ENCODE results near the gene CRELD2. TPM values are rescaled to one million over a fixed set of nuclear protein-coding genes. Genes with fewer than 3 reads are reported as not detected.

Gene CRELD2
- total RNA-seq, 1 experiment from 2014 or later = 48.3 TPM

DNA sequence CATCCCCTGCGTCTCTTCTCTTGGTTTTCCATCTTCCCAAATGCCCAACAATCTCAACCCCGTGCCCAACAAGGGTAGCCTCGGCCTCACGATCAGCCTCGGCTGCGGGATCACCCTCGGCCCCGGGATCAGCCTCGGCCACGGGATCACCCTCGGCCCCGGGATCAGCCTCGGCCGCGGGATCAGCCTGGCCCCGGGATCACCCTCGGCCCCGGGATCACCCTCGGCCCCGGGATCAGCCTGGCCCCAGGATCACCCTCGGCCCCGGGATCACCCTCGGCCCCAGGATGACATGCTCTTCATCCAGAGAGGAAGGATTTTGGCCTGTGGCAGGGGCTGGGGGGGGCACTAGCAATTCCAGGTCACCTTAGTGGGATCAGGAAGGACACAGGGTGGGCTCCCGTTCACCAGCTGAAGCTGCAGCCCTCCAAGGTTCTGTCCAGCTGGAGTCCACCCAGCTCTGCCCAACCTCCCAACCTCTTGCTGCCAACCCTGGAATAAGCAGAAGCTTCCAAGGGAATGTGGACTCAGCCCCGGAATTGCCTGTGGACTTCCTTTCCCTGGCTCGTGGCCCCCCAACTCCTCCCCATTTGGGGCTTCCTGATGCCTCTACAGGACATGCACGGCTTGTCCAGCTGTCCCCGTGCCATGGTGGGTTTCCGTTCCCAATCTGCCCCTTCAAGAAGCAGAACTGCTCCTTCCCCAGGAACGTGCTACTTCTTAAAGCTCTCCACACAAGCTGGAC, 6.4 kb upstream of the CRELD2 start:
- DNase-seq (ENCODE audit: low spot score) = no peak

DNA sequence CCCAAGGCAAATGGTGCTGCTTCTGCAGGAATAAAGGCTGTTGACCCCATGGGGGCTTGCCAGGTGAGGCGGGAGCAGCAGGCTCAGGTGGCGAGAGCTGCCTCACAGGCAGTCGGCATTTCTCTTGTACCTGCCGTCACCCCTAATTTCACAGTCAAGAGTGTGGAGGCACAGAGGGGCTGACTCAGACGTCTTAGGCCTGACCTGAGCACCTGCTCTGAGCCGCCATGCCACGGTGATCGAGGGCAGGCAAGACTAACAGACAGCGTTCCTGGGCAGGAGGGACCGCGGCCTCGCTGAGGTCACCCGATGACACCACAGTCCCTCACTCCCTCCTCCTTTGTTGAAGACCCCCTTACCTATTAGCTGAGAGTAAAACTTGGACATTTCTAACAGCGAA, 5.4 kb upstream of the CRELD2 start:
- no peak for DNase-seq (ENCODE audit: low spot score)

DNA sequence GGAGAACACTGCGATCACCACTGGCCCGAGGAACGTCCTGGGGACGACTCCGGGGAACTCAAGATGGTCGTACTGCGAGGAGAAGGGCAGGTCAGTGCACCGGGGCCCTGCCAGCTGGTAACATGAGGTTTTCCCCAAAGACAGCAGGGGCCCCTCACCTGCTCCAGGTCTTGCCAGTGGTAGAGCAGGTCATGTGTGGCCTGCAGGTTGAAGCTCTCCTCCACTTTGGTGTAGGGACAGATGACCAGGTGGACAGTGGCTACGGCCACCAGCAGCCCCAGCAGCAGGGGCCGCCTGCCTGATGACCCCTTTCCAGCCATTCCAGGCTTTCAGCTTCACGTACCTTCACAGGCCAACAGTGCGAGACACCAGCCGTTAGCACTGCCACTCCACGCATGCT, 5.0 kb upstream of the CRELD2 start:
- no peak for DNase-seq (ENCODE audit: low spot score)

DNA sequence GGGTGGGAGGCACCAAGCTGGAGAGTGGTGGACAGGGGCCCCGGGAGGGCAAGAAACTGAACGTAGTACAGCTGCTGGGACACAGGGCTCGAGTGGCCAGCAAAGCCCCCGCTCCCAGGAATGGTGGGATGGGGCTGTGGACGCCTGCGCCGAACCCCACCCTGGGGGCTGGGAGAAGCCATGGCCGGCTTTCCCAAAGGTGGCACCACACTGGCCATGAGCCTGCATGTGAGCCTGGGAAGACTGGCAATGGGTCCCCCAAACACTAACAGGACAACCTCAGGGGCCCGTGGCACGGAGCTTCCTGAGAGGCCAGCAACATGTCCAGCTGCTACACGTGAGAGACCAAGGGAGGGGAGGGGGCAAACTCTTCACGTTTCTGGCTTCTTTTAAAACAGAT, 4.2 kb upstream of the CRELD2 start:
- no peak for DNase-seq (ENCODE audit: low spot score)

DNA sequence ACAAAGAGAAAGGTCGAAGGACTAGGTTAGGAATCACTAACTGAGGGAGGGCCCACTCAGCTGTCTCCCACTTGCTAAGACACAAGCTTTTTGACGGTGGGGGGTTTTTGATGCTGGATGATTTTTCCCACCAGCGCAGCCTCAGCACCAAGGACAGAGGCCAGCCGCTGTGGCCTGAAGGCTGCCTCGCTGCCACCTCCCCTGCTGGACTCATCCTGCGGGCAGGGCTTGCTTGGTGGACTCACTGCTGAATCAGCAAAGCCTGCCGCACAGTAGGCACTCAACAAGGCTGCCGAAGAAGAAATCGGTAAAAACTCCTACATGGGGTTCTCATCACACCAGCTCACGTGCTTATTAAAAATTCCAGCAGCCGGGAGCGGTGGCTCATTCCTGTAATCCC, 2.8 kb upstream of the CRELD2 start:
- no peak for DNase-seq (ENCODE audit: low spot score)

DNA sequence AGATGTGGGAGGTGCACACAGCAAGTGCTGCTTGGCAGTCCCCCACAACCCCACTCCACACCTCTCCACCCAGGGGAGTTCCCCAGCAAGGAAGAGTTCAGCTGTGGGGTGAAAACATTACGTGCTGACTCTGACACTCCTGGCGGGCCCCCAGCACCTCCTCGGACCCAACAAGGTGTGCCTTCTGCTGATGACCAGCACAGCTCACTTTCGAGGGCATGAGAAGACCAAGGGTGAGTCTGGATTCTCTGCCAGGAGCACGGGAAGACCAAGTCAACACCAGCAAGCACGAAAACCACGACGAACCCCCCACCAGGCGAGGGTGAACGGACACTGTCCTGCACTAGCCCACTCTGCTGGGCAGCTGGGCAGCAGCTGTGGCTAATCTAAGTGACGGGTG, 1.6 kb upstream of the CRELD2 start:
- DNase-seq (ENCODE audit: low spot score) = no peak

DNA sequence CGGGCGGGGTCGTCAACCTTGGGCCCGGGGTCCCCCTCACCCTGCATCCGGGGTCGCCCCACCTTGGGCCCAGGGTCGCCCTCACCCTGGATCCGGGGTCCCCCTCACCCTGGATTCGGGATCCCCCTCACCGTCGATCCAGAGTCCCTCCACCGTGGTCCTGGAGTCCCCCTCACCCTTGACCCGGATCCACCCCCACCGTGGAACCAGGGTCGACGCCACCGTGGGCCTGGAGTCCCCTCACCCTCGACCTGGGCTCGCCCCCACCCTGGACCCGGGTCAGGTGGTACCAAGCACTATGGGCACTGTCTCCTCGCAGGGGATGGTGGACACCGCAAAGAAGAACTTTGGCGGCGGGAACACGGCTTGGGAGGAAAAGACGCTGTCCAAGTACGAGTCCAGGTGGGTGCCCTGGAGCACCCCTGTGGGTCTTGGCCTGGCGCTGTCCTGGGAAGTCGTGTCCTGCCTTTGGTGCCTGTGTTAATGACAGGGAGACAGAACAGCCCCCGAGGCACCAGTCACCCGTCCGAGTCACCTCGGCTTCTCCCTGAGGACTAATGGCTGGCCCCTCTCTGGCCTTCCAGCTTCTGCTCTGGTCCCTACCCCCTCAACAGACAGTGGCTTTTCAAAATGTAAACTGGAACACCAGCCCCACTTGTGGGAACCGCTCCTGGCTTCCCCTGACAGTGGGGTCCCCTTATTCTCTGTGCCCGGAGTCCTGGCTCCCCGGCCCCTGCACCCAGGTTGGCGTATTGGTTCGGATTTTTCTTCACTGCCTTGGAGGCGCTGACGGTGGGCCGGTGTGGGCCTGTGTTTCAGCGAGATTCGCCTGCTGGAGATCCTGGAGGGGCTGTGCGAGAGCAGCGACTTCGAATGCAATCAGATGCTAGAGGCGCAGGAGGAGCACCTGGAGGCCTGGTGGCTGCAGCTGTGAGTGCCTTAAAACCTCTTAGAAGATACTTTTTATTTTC, 762 bp downstream of the CRELD2 start:
- no peak for DNase-seq (ENCODE audit: low spot score)

DNA sequence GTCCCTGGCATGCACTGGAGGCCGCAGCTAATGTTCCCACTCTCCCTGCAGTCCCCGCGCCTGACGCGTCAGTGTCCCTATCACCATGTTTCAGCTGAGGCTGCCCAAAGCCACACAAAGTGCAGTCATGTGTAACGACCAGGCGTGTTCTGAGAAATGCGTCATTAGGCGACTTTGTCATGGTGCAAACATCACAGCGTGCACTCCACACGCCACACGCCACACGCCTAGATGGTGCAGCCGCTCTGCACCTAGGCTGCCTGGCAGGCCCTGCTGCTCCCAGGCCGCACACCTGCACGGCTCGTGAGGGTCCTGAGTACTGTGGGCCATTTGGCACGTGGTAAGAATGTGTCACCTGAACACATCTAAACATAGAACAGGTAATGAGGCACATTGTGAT, 2.4 kb downstream of the CRELD2 start:
- DNase-seq (ENCODE audit: low spot score) = no peak

DNA sequence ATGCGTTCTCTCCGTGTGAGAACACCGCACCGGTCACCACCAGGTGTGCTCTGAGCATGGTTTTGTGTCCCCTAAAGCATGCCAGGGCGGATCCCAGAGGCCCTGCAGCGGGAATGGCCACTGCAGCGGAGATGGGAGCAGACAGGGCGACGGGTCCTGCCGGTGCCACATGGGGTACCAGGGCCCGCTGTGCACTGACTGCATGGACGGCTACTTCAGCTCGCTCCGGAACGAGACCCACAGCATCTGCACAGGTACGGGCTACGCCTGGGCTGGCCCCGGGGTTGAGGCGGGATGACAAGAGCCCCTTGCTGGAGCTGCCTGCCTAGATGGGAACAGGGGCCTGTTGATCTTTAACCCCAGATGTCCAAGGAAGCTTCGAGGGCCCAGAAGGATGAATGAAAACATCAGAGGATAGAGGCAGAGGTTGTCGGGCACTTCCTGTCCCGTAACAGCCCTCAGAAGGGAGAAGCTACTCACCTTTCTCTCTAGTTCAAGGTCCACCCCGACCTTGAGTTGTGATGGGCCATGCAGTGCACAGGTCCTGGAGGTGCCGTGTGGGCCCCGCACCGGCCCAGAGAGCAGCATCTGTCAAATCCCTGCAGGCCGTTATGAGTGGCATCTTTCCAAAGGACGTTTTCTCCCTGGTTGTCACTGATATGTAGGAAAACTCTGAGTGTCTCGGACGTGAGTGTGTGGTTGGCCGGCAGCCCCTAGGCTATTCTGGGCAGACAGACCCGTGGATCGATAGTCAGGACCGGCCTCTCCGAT, 3.3 kb downstream of the CRELD2 start:
- DNase-seq (ENCODE audit: low spot score) = no peak

DNA sequence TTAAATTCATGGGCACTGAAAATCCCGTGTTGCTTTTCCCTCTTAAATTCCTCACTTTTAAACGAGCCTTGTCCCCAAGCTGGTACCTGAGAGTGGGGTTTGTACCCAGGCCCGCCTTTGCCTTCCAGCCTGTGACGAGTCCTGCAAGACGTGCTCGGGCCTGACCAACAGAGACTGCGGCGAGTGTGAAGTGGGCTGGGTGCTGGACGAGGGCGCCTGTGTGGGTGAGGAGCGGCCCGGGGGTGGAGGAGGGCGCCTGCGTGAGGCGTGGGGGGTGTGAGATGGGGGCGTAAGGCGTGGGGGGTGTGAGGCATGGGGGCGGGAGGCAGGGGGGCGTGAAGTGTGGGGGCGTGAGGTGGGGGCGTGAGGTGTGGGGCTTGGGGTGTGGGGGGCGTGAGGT, 4.0 kb downstream of the CRELD2 start:
- DNase-seq (ENCODE audit: low spot score) = no peak

DNA sequence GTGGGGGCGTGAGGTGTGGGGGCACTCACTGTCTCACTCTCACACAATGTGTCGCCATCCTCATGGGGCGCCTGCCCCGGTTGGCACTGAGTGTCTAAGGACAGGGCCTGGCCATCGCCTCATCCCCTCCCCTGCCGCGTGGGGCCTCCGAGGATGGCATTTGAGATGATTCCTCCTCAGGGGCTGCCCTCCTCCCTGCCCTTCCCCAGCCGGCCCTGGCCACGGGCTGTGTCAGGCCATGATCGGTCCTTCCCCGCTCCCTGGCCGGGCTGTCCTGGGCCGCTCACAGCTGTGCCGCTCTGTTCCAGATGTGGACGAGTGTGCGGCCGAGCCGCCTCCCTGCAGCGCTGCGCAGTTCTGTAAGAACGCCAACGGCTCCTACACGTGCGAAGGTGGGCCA, 4.5 kb downstream of the CRELD2 start:
- no peak for DNase-seq (ENCODE audit: low spot score)

DNA sequence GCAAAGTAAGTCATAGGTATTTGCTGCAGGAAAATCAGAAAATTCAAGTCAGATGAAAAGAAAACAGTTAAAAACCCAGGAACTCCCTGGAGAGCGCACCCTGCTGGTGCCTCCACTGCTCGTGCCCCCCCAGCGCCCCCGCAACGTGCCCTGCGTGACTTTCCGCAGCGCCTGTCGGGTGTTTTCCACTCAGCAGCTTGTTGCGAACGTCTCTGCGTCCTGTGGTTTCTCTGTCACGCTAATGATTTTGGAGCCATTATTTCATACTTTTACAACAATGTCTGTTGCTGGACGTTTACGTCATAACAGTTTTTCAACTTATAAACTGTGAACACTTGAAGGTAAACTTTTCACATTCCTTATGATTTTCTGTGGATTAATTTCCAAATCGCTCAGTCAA, 5.0 kb downstream of the CRELD2 start:
- no peak for DNase-seq (ENCODE audit: low spot score)

DNA sequence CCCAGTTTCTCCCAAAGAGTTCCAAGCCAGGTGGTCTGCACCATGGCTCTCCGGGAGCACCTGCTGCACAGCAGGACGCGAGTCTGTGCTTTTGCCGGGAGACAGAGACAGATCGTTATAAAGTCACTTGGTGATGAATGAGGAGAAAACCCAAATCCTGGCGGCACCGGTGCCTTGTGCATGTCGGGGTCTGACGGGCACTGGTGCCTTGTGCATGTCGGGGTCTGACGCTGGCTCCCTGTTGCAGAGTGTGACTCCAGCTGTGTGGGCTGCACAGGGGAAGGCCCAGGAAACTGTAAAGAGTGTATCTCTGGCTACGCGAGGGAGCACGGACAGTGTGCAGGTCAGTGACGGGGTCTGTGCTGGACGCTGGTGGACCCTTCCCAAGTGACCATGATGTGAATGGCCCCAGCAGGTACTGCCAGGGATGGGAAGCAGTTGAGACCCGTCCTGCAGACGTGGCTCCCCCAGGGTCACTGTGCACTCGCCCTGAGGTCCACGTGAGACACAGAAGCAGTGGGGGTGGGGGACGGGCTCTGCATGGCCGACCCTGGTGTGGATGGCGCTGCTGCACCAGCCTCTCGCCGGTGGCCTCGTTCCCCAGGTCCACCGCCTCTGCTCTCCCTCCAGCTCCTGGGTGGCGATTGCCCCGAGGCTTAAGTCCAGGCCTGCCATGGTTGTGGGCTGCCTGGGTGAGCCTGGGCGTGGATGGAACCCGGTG, 5.8 kb downstream of the CRELD2 start:
- DNase-seq (ENCODE audit: low spot score) = no peak

DNA sequence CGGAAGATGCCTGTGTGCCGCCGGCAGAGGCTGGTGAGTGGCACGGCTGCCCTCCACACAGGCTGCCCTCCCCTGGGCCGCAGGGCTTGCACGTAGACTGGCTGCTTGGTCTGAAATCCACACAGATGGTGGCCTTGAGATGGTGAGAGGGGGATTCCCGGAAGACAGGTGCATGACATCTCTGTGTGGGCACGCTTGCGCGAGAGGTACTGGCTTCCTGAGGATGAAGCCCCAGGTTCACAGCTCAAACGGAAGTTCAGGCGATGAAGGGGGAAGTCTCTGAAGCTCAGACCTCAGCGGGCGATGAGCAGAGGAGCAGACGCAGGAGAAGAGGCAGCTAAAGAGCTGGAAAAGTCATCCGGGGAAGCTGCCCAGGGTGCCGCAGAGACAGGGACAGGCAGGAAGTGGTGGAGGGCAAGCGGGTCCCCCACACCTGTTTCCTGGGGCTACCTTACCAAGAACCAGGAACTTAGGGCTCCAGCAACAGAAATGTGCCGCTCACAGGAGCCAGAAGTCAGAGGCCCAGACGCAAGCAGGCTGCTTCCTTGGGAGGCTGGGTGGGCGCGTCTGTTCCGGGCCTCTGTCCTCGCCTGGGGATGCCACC, 7.2 kb downstream of the CRELD2 start:
- DNase-seq (ENCODE audit: low spot score) = no peak

DNA sequence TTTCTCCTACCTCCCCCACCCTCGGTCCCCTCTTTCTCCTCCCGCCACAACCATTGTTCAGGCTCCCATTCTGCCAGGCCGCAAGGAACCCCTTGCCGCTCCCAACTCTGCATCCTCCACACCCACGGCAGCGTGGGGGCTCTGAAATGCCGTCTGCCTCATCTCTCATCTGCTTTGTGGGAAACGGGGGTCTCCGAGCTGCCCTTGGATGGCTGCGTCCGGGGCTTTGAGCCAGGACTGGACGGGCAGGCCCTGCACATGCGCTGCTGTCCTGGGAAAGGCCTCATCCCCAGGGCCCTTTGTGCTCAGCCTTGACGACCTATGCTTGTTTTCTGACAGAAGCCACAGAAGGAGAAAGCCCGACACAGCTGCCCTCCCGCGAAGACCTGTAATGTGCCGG, 8.5 kb downstream of the CRELD2 start:
- no peak for DNase-seq (ENCODE audit: low spot score)

DNA sequence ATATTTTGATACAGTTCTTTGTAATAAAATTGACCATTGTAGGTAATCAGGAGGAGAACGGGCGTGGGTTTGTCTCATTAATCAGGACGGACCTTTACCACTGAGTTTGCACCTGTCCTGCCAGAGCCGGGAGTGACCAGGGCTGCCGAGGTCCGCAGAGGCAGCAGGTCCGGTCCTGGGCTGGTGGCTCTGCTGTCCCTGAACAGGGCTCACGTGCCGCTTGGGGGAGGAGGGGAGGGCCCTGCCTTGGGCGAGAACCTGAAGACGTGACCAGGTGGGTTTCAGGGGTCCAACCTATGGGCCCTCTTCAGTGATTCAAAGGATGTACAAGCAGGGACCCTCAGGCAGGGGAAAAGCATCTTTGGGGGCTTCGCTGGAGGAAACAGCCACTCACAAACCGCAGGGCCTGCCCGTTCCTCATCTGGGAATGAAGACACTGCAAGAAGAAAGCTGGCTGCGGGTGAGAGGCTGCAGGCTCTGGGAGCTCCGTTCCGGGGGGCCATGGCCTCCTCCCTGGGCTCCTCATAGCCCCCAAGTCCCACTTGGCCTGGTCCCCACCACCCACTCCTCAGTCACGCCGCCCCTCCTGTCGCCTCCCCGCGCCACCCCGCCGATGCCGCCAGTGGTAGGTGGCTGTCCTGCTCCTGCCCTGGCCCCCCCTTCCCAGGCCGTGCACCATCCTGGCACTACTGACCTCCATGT, 9.2 kb downstream of the CRELD2 start:
- no peak for DNase-seq (ENCODE audit: low spot score)

DNA sequence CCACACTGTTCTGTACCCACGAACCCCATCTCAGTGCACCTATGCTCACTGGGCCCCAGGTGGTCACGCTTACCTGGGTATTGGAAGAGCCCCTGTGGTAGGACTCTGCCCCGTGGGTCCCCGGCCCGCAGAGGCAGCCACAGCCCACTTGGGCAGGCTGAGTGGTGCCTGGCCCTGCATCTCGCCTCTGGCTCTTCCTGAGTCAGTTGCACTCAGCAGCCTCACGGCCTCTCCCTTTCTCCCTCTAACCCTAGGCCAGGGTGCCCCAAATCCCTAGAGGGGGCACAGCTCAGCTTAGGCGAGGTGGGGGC, 9.7 kb downstream of the CRELD2 start:
- no peak for DNase-seq (ENCODE audit: low spot score)

DNA sequence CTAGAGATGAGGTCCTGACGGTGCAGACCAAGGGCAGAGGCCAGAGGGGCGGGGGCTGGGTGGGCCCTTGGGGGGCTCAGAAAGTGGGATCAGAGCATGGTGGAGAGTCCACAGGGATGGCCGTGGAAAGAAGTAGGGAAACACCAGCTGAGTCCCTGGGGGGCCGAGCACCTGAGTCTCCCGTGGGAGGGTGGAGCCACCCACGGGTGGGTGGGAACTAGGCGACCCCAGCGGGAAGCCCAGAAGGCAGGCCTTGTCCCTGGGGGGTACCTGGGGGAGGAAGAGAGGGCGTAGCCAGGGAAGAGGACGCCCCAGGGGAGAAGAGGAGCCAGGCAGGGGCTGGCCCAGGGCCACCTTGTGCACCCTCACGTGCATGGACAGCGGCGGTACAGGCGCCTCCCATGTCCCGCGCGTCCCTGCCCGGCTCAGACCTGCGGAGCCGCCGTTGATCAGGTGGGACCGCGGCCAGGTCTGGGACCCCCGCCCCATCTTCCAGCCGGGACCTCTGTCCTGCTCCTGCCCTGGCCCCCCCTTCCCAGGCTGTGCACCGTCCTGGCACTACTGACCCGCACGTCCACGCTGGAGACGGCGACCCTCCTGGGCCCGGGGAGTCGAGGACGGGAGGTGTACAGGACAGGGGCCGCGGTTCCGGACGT, 10.2 kb downstream of the CRELD2 start:
- DNase-seq (ENCODE audit: low spot score) = no peak

DNA sequence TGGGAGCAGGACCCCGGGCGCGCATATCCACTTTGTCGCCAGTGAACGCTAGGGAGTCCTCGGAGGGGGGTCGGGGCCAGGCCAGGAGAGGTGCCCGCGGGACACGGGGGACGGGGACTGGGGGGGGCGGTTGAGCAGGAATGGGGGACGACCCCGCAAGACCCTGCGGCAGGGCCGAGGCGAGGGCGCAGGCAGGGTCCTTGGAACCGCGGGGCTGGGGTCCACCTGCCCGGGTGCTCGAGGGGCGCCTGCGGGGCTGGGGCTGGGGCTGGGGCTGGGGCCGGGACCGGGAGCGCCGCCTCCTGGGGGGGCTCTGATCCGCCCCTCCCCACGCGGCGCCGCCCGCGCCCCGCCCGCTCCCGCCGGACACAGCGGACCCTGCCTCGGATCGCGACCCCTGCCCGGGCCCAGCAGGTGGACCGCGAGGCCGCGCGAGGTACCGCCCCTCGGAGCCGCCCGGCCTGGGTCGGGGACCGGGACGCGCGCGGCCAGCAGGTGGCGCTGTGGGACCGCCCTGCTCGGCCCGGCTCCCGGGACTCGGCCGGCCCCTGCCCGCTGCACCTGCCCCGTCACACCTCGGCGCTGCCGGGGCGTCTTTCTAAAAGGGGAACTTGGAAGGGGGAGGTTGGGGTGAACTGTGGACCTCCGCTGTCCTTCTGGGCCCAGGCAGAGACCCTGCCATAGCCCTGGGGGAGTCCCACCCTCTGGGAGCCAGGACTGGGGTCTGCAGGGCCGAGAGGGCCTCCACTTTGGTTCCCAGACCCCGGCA, 11.0 kb downstream of the CRELD2 start:
- no peak for DNase-seq (ENCODE audit: low spot score)
